HG03575 (cell line): Measurements from ENCODE around the gene OR10K2.
"Not testable (repeated sequence)": the region's sequence is repeated elsewhere in the genome, so short reads cannot be mapped to it uniquely, and the experiment has no call there.

ENCODE experiments used
- ATAC-seq: cut with Tn5 transposase; IDR thresholded peaks from one replicate; pipeline ENCODE4 v1.9.1; 2021; ENCODE audit not compliant: unreplicated experiment, insufficient number of reproducible peaks, low FRiP score; ENCODE audit errors: extremely low read depth

The OR10K2 gene

DNA sequence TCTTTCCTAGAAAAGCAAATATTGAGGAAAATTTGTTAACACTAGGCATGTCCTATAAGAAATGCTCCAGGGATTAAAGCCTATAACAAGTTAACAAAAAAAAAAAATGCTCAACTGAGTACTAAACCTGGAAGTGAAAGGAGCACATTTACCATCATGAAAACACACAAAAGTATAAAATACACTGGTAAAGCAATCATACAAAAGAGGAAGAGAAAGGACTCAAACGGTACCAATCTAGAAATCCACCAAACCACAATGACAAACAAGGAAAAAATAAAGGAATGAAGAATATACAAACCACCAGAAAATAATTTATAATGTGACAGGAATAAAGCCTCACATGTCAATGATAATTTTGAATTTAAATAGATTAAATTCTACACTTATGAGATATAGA, 51.2 kb downstream of the OR10K2 start:
- ATAC-seq: no peak

DNA sequence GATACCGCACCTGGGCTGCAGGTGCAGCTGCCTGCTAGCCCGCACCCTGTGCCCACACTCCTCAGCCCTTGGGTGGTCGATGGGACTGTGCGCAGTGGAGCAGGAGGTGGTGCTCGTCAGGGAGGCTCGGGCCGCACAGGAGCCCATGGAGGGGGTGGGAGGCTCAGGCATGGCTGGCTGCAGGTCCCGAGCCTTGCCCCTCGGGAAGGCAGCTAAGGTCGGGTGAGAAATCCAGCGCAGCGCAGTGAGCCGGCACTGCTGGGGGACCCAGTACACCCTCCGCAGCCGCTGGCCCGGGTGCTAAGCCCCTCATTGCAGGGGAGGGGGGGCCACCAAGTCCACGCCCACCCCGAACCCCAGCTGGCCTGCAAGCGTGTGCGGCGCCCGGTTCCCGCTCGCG, 51.9 kb downstream of the OR10K2 start:
- not testable (repeated sequence) for ATAC-seq

DNA sequence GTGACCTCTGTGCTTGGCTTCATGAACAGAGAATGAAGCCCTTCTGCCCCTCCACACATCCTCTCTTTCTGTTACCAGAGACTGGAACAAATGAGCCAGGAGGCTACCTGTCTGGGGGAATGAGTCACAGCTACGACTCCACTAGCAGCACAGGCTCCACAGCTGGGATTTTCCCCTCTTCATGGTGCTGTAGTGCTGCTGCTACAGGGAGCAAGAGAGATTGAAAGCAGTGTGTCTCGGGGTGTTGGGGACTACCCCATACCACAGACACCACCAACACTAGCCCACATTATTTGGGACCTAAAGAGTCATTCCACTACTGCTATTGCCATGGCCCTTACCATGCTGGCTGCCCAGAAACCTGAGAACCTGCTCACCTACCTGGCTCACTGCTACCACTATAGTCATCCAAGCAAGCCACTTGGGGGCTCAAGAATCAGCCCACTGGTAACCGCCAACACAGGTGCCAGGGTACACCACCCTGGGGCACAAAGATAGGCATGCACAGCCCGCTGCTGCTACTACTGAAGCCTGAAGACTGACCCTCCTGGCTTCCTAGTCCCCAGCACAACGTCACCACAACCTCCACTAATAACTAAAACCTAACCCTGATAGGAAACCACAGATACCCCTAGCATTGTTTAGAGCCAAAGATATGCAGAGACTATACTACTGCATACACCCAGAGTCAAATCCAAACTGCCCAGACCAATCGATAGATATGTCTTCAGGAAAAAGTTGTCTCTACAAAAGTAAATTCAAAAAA, 54.7 kb downstream of the OR10K2 start:
- peak; percentile 93 for ATAC-seq
